ENCODE data around the gene RYR2. TPM values are rescaled to one million over a fixed set of nuclear protein-coding genes. Genes with fewer than 3 reads are reported as not detected.

Gene RYR2
- total and polyA plus RNA-seq, 7 experiments from 2014 or later: 0.05 TPM; not detected in 6

GRCh38 chr1:237003516-237003915, 38.5 kb upstream of the RYR2 start:
- CTCF ChIA-PET: no interaction called here
- Histone ChIP-seq H3K9me3 (ENCODE audit: control insufficient read depth in 2 of 3, low read length in 3 of 3) (no peaks in the 10 kb centered on the region), H3K27me3 (ENCODE audit: control insufficient read depth in 2 of 2, insufficient read depth in 2 of 2, low read length in 2 of 2) (no peaks in the 10 kb centered on the region)

GRCh38 chr1:237004116-237004515, 37.9 kb upstream of the RYR2 start, which contains the start of gene MT1HL1:
Gene MT1HL1, minus strand, starts transcription at chr1:237004441. Its CDS starts 69 bp downstream, at chr1:237004372.
- Mint-ChIP-seq H3K27me3 (peaks cover 0 to 26% (median 8%) of the 10 kb centered on the region in 5 donors), H3K4me3 (no peak within 1 kb of the TSS), H3K9me3 (peaks cover 0 to 2% (median 0%) of the 10 kb centered on the region in 11 donors), H3K36me3 (no peaks in the 10 kb centered on the region), H3K27ac (no peak within 1 kb of the TSS), H3K4me1 (peaks cover 0 to 2% (median 0%) of the 10 kb centered on the region in 7 donors)
- ATAC-seq (no peak), DNase-seq (no peak)
- Histone ChIP-seq H3K4me1 (ENCODE audit: control insufficient read depth in 2 of 2, insufficient read depth in 2 of 2, low read length in 2 of 2) (no peaks in the 10 kb centered on the region), H3K36me3 (ENCODE audit: control insufficient read depth in 2 of 3, insufficient read depth in 3 of 3, low read length in 3 of 3) (no peaks in the 10 kb centered on the region), H3K9me3 (ENCODE audit: control insufficient read depth in 2 of 3, low read length in 3 of 3) (no peaks in the 10 kb centered on the region), H3K27ac (ENCODE audit: low read depth, low read length) (no peak within 1 kb of the TSS), H3K27me3 (ENCODE audit: control insufficient read depth in 2 of 2, insufficient read depth in 2 of 2, low read length in 2 of 2) (no peaks in the 10 kb centered on the region), H3K4me3 (ENCODE audit: low read length) (no peak within 1 kb of the TSS)
- POLR2A ChIA-PET: no interaction called here
- intact Hi-C loops (cut with micrococcal nuclease): no loop called here
- CTCF ChIA-PET: no interaction called here

More at GRCh38 chr1:237003516-237003915, 38.5 kb upstream of the RYR2 start:
- no peaks in the 10 kb centered on the region for H3K36me3 ChIP-seq (ENCODE audit: control insufficient read depth in 2 of 3, insufficient read depth in 3 of 3, low read length in 3 of 3)
- H3K36me3 Mint-ChIP-seq: no peaks in the 10 kb centered on the region
- ATAC-seq: no peak
- H3K9me3 Mint-ChIP-seq: peaks cover 0 to 2% (median 0%) of the 10 kb centered on the region in 11 donors
- no peak overlapping the region for H3K4me3 ChIP-seq (ENCODE audit: low read length)
- H3K27me3 Mint-ChIP-seq: peaks cover 0 to 26% (median 8%) of the 10 kb centered on the region in 5 donors
- H3K27ac ChIP-seq (ENCODE audit: low read depth, low read length): no peak overlapping the region
- DNase-seq: no peak
- no peak overlapping the region for H3K27ac Mint-ChIP-seq
- no peak overlapping the region for H3K4me3 Mint-ChIP-seq
- H3K4me1 Mint-ChIP-seq: peaks cover 0 to 2% (median 0%) of the 10 kb centered on the region in 7 donors
- POLR2A ChIA-PET: no interaction called here
- no peaks in the 10 kb centered on the region for H3K4me1 ChIP-seq (ENCODE audit: control insufficient read depth in 2 of 2, insufficient read depth in 2 of 2, low read length in 2 of 2)
- intact Hi-C loops (cut with micrococcal nuclease): no loop called here

GRCh38 chr1:237005674-237006073, 36.3 kb upstream of the RYR2 start:
- H3K4me3 ChIP-seq (ENCODE audit: low read length): no peak overlapping the region
- ATAC-seq (no peak), DNase-seq (no peak)
- Mint-ChIP-seq H3K27me3 (peaks cover 0 to 26% (median 11%) of the 10 kb centered on the region in 5 donors), H3K4me1 (no peaks in the 10 kb centered on the region), H3K4me3 (no peak overlapping the region), H3K27ac (no peak overlapping the region), H3K9me3 (peaks cover 0 to 2% (median 0%) of the 10 kb centered on the region in 11 donors), H3K36me3 (no peaks in the 10 kb centered on the region)
- H3K27ac ChIP-seq (ENCODE audit: low read depth, low read length): no peak overlapping the region
- no peaks in the 10 kb centered on the region for H3K27me3 ChIP-seq (ENCODE audit: control insufficient read depth in 2 of 2, insufficient read depth in 2 of 2, low read length in 2 of 2)
- no peaks in the 10 kb centered on the region for H3K36me3 ChIP-seq (ENCODE audit: control insufficient read depth in 2 of 3, insufficient read depth in 3 of 3, low read length in 3 of 3)
- no peaks in the 10 kb centered on the region for H3K9me3 ChIP-seq (ENCODE audit: control insufficient read depth in 2 of 3, low read length in 3 of 3)
- ChIA-PET POLR2A (no interaction called here), CTCF (no interaction called here)
- intact Hi-C loops (cut with micrococcal nuclease): no loop called here
- H3K4me1 ChIP-seq (ENCODE audit: control insufficient read depth in 2 of 2, insufficient read depth in 2 of 2, low read length in 2 of 2): no peaks in the 10 kb centered on the region

GRCh38 chr1:237007147-237007881, 34.7 kb upstream of the RYR2 start:
- intact Hi-C loops (cut with micrococcal nuclease): no loop called here
- H3K27ac Mint-ChIP-seq: no peak overlapping the region

GRCh38 chr1:237009611-237010010, 32.4 kb upstream of the RYR2 start:
- no peaks in the 10 kb centered on the region for H3K9me3 ChIP-seq (ENCODE audit: control insufficient read depth in 2 of 3, low read length in 3 of 3)
- Mint-ChIP-seq H3K4me1 (no peaks in the 10 kb centered on the region), H3K27me3 (peaks cover 0 to 13% (median 4%) of the 10 kb centered on the region in 5 donors), H3K36me3 (no peaks in the 10 kb centered on the region), H3K9me3 (peaks cover 0 to 2% (median 0%) of the 10 kb centered on the region in 11 donors), H3K27ac (no peak overlapping the region), H3K4me3 (no peak overlapping the region)
- no peak overlapping the region for H3K4me3 ChIP-seq (ENCODE audit: low read length)
- DNase-seq: no peak
- no peaks in the 10 kb centered on the region for H3K27me3 ChIP-seq (ENCODE audit: control insufficient read depth in 2 of 2, insufficient read depth in 2 of 2, low read length in 2 of 2)
- CTCF ChIA-PET: no interaction called here
- H3K4me1 ChIP-seq (ENCODE audit: control insufficient read depth in 2 of 2, insufficient read depth in 2 of 2, low read length in 2 of 2): no peaks in the 10 kb centered on the region
- POLR2A ChIA-PET: no interaction called here
- H3K36me3 ChIP-seq (ENCODE audit: control insufficient read depth in 2 of 3, insufficient read depth in 3 of 3, low read length in 3 of 3): no peaks in the 10 kb centered on the region
- no peak overlapping the region for H3K27ac ChIP-seq (ENCODE audit: low read depth, low read length)
- no peak for ATAC-seq
- intact Hi-C loops (cut with micrococcal nuclease): no loop called here

More at GRCh38 chr1:237007147-237007881, 34.7 kb upstream of the RYR2 start:
- ATAC-seq (no peak), DNase-seq (no peak)
- ChIA-PET CTCF (no interaction called here), POLR2A (no interaction called here)
- no peaks in the 10 kb centered on the region for H3K9me3 ChIP-seq (ENCODE audit: control insufficient read depth in 2 of 3, low read length in 3 of 3)
- H3K27ac ChIP-seq (ENCODE audit: low read depth, low read length): no peak overlapping the region
- Mint-ChIP-seq H3K4me3 (no peak overlapping the region), H3K9me3 (peaks cover 0 to 2% (median 0%) of the 10 kb centered on the region in 11 donors), H3K27me3 (peaks cover 0 to 20% (median 7%) of the 10 kb centered on the region in 5 donors), H3K36me3 (no peaks in the 10 kb centered on the region), H3K4me1 (no peaks in the 10 kb centered on the region)
- no peaks in the 10 kb centered on the region for H3K36me3 ChIP-seq (ENCODE audit: control insufficient read depth in 2 of 3, insufficient read depth in 3 of 3, low read length in 3 of 3)
- no peaks in the 10 kb centered on the region for H3K4me1 ChIP-seq (ENCODE audit: control insufficient read depth in 2 of 2, insufficient read depth in 2 of 2, low read length in 2 of 2)
- no peaks in the 10 kb centered on the region for H3K27me3 ChIP-seq (ENCODE audit: control insufficient read depth in 2 of 2, insufficient read depth in 2 of 2, low read length in 2 of 2)
- no peak overlapping the region for H3K4me3 ChIP-seq (ENCODE audit: low read length)

GRCh38 chr1:237011432-237011831, 30.6 kb upstream of the RYR2 start:
- peaks cover 0 to 13% (median 4%) of the 10 kb centered on the region in 5 donors for H3K27me3 Mint-ChIP-seq
- no peak overlapping the region for H3K4me3 ChIP-seq (ENCODE audit: low read length)
- H3K27me3 ChIP-seq (ENCODE audit: control insufficient read depth in 2 of 2, insufficient read depth in 2 of 2, low read length in 2 of 2): no peaks in the 10 kb centered on the region
- CTCF ChIA-PET: no interaction called here
- H3K4me1 Mint-ChIP-seq: no peaks in the 10 kb centered on the region
- no peaks in the 10 kb centered on the region for H3K36me3 ChIP-seq (ENCODE audit: control insufficient read depth in 2 of 3, insufficient read depth in 3 of 3, low read length in 3 of 3)
- ATAC-seq (no peak), DNase-seq (no peak)
- H3K4me1 ChIP-seq (ENCODE audit: control insufficient read depth in 2 of 2, insufficient read depth in 2 of 2, low read length in 2 of 2): no peaks in the 10 kb centered on the region
- no peaks in the 10 kb centered on the region for H3K36me3 Mint-ChIP-seq
- intact Hi-C loops (cut with micrococcal nuclease): no loop called here
- H3K4me3 Mint-ChIP-seq: no peak overlapping the region
- no peak overlapping the region for H3K27ac Mint-ChIP-seq
- POLR2A ChIA-PET: no interaction called here
- no peaks in the 10 kb centered on the region for H3K9me3 ChIP-seq (ENCODE audit: control insufficient read depth in 2 of 3, low read length in 3 of 3)
- peaks cover 0 to 4% (median 0%) of the 10 kb centered on the region in 11 donors for H3K9me3 Mint-ChIP-seq
- H3K27ac ChIP-seq (ENCODE audit: low read depth, low read length): no peak overlapping the region

GRCh38 chr1:237012361-237012760, 29.6 kb upstream of the RYR2 start:
- peaks cover 0 to 5% (median 0%) of the 10 kb centered on the region in 11 donors for H3K9me3 Mint-ChIP-seq
- peaks cover 0 to 17% (median 6%) of the 10 kb centered on the region in 5 donors for H3K27me3 Mint-ChIP-seq
- no peaks in the 10 kb centered on the region for H3K4me1 Mint-ChIP-seq
- POLR2A ChIA-PET: no interaction called here
- DNase-seq (no peak), ATAC-seq (no peak)
- Histone ChIP-seq H3K9me3 (ENCODE audit: control insufficient read depth in 2 of 3, low read length in 3 of 3) (no peaks in the 10 kb centered on the region), H3K27me3 (ENCODE audit: control insufficient read depth in 2 of 2, insufficient read depth in 2 of 2, low read length in 2 of 2) (no peaks in the 10 kb centered on the region), H3K4me1 (ENCODE audit: control insufficient read depth in 2 of 2, insufficient read depth in 2 of 2, low read length in 2 of 2) (no peaks in the 10 kb centered on the region), H3K27ac (ENCODE audit: low read depth, low read length) (no peak overlapping the region), H3K4me3 (ENCODE audit: low read length) (no peak overlapping the region), H3K36me3 (ENCODE audit: control insufficient read depth in 2 of 3, insufficient read depth in 3 of 3, low read length in 3 of 3) (no peaks in the 10 kb centered on the region)
- H3K36me3 Mint-ChIP-seq: no peaks in the 10 kb centered on the region
- no peak overlapping the region for H3K27ac Mint-ChIP-seq
- CTCF ChIA-PET: no interaction called here
- H3K4me3 Mint-ChIP-seq: no peak overlapping the region
- intact Hi-C loops (cut with micrococcal nuclease): no loop called here
